HUES64 (cell line): ENCODE measurements around the gene THADA.

Experiments used
- H3K27ac ChIP-seq: 2 replicates; pipeline ENCODE4 v1.7.0; 2013; ENCODE audit warnings: low read depth, low read length, inconsistent platforms
- H3K27me3 ChIP-seq: 2 replicates; pipeline ENCODE4 v1.6.1; 2013; ENCODE audit warnings: mild to moderate bottlenecking, low read length; ENCODE audit not compliant: insufficient read depth
- H3K36me3 ChIP-seq: 2 replicates; pipeline ENCODE4 v1.6.1; 2013; ENCODE audit warnings: mild to moderate bottlenecking, low read length; ENCODE audit not compliant: insufficient read depth
- H3K4me1 ChIP-seq: 2 replicates; pipeline ENCODE4 v1.6.1; 2013; ENCODE audit warnings: mild to moderate bottlenecking, low read length, moderate library complexity; ENCODE audit not compliant: insufficient read depth
- H3K4me3 ChIP-seq: 2 replicates; pipeline ENCODE4 v1.5.1; 2013; ENCODE audit warnings: mild to moderate bottlenecking, low read length, moderate library complexity
- H3K9ac ChIP-seq: 2 replicates; pipeline ENCODE4 v1.6.1; 2013; ENCODE audit warnings: mild to moderate bottlenecking, low read depth, low read length
- H3K9me3 ChIP-seq: 2 replicates; pipeline ENCODE4 v1.6.1; 2013; ENCODE audit warnings: low read depth, low read length; ENCODE audit not compliant: insufficient read depth
- WGBS: fragments of 150-250, 120-280 bp; methylation state at CpG from one replicate; pipeline ENCODE4 v1.1.7; 2013; ENCODE audit warnings: missing lambda C conversion rate; 5-methylcytosine and 5-hydroxymethylcytosine counted together

Gene THADA

DNA sequence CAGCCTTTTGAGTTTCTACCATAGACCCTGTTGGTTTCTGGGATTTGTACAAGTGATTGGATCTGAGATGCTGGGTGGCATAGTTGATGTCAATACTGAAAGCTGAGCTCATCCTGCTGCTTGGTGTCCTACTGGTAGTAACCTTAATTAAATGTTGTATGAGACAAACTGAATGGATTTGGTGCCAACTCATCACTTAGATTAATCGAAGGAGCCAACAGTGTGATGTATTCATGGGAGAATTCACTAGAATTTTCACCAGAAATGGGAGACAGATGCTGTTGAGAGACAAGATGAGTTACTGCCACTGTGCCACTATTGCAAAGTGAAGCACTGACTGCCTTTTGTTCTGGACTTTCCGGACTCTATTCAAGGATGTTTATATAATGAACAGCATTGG, 158.5 kb downstream of the THADA start:
- H3K27ac ChIP-seq = no peak overlapping the region
- no peaks in the 10 kb centered on the region for H3K36me3 ChIP-seq
- WGBS = 97% methylated on average over 2 of the region's 2 CpGs
- H3K9ac ChIP-seq = no peak overlapping the region
- no peaks in the 10 kb centered on the region for H3K9me3 ChIP-seq
- H3K4me1 ChIP-seq = no peaks in the 10 kb centered on the region
- H3K4me3 ChIP-seq = no peak overlapping the region
- H3K27me3 ChIP-seq = no peaks in the 10 kb centered on the region

DNA sequence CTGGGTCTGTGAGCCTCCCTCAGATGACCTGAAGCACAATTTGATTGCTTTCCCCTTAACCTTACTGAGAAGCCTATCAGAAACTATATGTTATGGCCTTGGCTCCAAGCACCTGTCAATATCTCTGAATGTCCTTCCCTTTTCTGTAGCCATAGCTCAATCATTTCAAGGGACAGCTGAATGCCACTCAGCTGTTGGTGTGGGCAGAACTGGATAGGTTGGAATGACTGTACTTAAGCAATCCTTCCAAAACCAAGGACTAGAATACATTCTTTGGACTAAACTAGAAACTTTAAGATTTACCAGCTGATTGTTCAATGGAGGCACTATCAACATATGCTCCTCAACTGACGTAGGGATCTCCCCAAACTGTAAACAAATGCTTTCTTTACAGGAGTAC, 159.4 kb downstream of the THADA start:
- Histone ChIP-seq H3K9me3 (no peaks in the 10 kb centered on the region), H3K36me3 (no peaks in the 10 kb centered on the region), H3K4me3 (no peak overlapping the region), H3K9ac (no peak overlapping the region), H3K27me3 (no peaks in the 10 kb centered on the region), H3K27ac (no peak overlapping the region), H3K4me1 (no peaks in the 10 kb centered on the region)
- 88% methylated on average over 1 of the region's 1 CpG for WGBS

DNA sequence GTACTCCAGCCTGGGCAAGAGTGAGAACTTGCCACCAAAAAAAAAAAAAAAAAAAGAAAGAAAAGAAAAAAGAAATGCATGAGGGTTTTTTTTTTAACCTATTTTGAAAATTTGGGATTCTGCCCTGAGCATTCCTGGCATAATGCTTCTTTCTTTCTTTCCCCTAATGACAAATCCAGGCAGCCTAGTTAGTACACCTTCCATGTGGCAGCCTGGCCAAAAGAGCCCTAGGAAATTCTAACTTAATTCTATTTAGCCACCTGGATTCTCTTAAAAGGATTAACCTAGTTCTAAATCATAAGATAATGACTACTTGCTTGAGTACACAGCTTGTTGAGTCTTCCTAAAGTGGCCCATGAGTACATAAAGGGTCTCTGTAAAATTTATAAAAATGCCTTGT, 160.1 kb downstream of the THADA start:
- H3K9me3 ChIP-seq = no peaks in the 10 kb centered on the region
- no peak overlapping the region for H3K4me3 ChIP-seq
- H3K27me3 ChIP-seq = no peaks in the 10 kb centered on the region
- H3K4me1 ChIP-seq = no peaks in the 10 kb centered on the region
- H3K27ac ChIP-seq = no peak overlapping the region
- H3K9ac ChIP-seq = no peak overlapping the region
- no peaks in the 10 kb centered on the region for H3K36me3 ChIP-seq

DNA sequence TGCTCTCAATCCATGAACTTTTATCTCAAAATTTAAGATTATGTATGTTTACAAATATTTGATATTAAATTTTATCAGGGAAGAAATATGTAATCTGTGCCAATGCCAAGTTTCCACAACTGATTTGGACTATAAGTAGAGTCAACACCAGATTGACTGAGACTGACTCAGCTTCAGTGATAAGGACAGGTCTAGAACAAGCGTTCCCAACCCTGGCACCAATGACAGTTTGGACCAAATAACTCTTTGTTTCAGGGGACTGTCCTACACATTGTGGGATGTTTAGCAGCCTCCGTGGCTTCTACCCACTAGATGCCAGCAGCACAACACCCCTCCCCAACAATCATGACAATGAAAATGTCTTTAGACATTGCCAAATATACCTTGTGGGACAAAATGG, 165.3 kb downstream of the THADA start:
- 89% methylated on average over 2 of the region's 2 CpGs for WGBS
- H3K36me3 ChIP-seq = peaks cover 5% of the 10 kb centered on the region; the same call in 1 of the 2 replicates
- peaks cover 6% of the 10 kb centered on the region; the same call in 1 of the 2 replicates for H3K4me1 ChIP-seq
- no peaks in the 10 kb centered on the region for H3K9me3 ChIP-seq
- no peak overlapping the region for H3K27ac ChIP-seq
- H3K27me3 ChIP-seq = no peaks in the 10 kb centered on the region
- no peak overlapping the region for H3K4me3 ChIP-seq
- H3K9ac ChIP-seq = no peak overlapping the region

DNA sequence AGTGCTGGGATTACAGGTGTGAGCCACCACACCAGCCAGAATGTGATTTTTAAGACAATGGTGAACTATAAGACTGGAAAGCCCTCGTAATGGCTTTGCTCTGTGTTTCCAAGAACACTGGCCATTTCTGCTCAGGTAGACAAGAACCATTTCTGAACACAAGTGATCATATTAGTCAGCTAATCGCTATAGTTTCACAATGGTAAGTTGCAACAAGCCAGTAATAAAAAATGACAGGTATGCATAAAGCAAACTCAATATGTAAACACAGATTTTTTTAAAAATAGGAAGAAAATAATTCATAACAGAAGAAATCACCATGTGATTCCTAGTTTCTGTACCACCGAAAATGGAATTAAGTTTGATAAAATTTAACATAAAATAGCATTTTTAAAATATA, 166.5 kb downstream of the THADA start:
- Histone ChIP-seq H3K9me3 (no peaks in the 10 kb centered on the region), H3K9ac (no peak overlapping the region), H3K4me1 (peaks cover 6% of the 10 kb centered on the region; the same call in 1 of the 2 replicates), H3K27me3 (no peaks in the 10 kb centered on the region), H3K27ac (no peak overlapping the region), H3K36me3 (peaks cover 5% of the 10 kb centered on the region; the same call in 1 of the 2 replicates), H3K4me3 (no peak overlapping the region)
- WGBS = 86% methylated on average over 2 of the region's 3 CpGs

DNA sequence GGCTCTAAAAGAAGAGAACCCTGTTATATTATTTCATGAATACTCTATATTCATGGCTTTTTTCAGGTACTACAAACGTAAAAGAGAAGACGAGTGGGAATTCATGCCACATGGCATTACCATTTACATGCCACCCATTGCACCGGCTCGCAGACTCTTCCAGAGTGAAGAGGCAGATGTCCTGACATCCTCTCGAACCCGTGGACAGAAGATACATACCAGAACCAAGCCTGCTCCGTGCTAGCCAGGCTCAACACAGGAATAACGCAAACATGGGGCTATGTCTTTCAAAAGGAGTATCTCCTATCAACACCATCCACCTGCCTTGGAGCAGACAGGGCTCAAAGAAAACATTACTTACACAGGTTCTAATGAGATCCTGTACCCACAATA, 168.8 kb downstream of the THADA start:
- Histone ChIP-seq H3K4me3 (no peak overlapping the region), H3K9me3 (no peaks in the 10 kb centered on the region), H3K27me3 (no peaks in the 10 kb centered on the region), H3K4me1 (peaks cover 6% of the 10 kb centered on the region; the same call in 1 of the 2 replicates), H3K9ac (no peak overlapping the region; the same call in 1 of the 2 replicates), H3K27ac (no peak overlapping the region), H3K36me3 (peaks cover 5% of the 10 kb centered on the region; the same call in 1 of the 2 replicates)
- 95% methylated on average over 8 of the region's 8 CpGs for WGBS

DNA sequence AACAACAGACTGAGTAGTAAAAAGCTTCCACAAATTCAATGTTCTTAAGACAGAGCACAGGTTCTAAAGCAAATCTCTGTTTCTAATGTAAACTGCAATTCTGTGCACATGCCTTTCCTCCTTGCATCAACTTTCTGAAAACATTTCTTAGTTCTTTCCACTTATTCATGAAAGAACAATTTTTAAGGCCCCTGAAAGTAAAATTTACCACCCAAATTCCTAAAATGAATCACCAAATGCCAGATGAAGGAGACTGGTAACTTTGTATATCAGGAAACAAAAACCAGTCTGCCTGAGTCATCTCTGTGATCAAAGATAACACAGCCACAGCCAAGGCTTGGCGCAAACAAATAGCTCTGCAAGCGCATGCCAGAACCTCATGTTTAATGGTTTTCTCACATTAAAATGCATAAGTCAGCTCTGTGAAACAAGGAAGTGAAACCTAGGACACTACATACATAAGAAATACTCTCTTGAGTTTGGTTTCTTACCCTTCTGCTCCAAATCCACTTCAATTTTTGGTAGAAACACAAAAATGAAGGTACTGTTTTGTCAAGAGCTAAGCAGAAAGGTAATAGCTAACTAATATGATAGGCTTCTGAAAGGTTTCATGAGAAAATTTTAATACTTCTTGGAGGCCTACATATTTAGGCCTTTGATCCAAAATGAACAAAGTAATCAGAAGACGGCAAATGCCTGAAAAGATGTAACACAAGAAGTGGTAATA, 169.4 kb downstream of the THADA start:
- 85% methylated on average over 3 of the region's 3 CpGs for WGBS
- H3K4me3 ChIP-seq = no peak overlapping the region

DNA sequence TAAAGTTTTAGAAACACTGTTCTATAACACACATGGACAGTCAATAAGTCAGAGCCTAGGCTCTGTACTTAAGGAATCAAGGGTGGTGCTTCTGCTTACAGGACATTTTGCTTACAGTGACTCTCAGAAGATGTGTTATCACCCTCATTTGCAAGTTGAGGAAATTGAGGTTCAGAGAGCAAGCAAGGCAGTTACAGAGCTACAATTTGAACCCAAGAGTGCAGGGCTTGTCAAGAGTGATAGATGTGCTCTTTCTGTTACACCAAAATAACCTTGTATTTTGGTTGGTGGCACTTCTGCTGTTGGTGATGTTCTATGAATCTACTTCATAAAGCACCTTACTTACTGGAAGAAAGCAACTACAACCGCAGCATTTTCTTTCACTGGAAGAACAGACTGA, 170.2 kb downstream of the THADA start:
- WGBS = no CpG with 5 or more reads among the region's 1 CpG
- Histone ChIP-seq H3K4me3 (no peak overlapping the region), H3K27me3 (no peaks in the 10 kb centered on the region), H3K9me3 (no peaks in the 10 kb centered on the region), H3K27ac (no peak overlapping the region), H3K9ac (no peak overlapping the region), H3K4me1 (peaks cover 10% of the 10 kb centered on the region; the same call in 1 of the 2 replicates), H3K36me3 (peaks cover 5% of the 10 kb centered on the region; the same call in 1 of the 2 replicates)

More for the DNA sequence above, 169.4 kb downstream of the THADA start:
- Histone ChIP-seq H3K27me3 (no peaks in the 10 kb centered on the region), H3K4me1 (peaks cover 7% of the 10 kb centered on the region; the same call in 1 of the 2 replicates), H3K27ac (no peak overlapping the region), H3K9ac (no peak overlapping the region), H3K36me3 (peaks cover 5% of the 10 kb centered on the region; the same call in 1 of the 2 replicates), H3K9me3 (no peaks in the 10 kb centered on the region)

DNA sequence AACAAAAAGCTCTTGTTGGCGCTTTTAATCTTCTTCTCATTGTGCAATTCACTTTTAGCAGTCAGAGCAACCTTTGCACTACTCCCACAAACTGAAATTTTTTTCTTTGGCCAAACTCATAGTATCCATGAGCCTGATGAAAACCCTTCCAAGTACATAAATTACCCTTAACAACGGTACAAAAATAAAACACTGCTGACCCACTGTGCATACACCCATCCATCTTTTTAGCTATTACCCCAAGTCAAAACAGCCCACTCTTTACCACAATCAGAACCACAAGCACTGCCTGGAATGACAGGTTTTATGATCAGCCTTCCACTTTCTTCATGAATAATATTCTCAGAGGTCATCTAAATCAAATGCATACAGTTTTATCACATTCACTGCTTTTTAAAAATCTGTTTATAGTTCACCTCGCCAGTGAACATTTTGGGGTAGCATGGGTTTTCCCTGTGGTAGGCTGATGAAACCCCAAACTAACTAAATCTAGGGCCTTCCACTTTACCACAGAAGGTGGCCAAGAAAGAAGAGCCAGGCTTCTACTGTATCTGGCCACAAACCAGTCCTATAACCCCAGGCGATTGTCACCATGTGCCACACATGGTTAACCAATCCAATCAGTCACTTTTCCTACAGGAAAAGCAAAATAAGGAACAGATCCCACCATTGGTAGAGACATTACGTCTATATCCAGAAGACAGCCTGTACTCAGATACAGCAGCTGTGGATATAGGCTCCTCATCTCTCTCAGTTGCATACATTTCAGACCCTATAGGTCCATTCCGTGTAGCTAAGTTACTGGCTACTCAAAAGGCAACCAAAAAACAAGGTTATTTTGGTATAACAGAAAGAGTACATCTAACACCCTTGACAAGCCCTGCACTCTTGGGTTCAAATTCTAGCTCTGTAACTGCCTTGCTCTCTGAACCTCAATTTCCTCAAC, 171.3 kb downstream of the THADA start:
- Histone ChIP-seq H3K9me3 (no peaks in the 10 kb centered on the region), H3K27ac (no peak overlapping the region), H3K27me3 (no peaks in the 10 kb centered on the region), H3K36me3 (peaks cover 5% of the 10 kb centered on the region; the same call in 1 of the 2 replicates), H3K4me3 (no peak overlapping the region), H3K9ac (no peak overlapping the region), H3K4me1 (peaks cover 10% of the 10 kb centered on the region; the same call in 1 of the 2 replicates)
- WGBS = 90% methylated on average over 6 of the region's 6 CpGs

DNA sequence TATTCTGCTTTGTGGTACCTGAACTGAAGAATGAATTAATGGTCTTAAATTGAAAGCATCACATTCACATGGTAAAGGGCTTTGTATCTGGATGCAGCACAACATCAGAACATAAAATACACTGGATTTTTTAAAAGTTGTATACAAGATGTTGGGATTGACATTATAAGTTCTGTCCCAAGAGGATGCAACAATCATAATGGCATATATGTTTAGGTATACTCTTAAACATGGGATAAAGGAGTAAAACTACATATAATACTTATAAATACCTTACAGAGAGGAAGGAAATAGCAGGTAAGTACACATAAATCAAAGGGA, 171.9 kb downstream of the THADA start:
- Histone ChIP-seq H3K9me3 (no peaks in the 10 kb centered on the region), H3K36me3 (peaks cover 5% of the 10 kb centered on the region; the same call in 1 of the 2 replicates), H3K4me3 (no peak overlapping the region), H3K27ac (no peak overlapping the region), H3K4me1 (peaks cover 10% of the 10 kb centered on the region; the same call in 1 of the 2 replicates), H3K27me3 (no peaks in the 10 kb centered on the region), H3K9ac (no peak overlapping the region)

DNA sequence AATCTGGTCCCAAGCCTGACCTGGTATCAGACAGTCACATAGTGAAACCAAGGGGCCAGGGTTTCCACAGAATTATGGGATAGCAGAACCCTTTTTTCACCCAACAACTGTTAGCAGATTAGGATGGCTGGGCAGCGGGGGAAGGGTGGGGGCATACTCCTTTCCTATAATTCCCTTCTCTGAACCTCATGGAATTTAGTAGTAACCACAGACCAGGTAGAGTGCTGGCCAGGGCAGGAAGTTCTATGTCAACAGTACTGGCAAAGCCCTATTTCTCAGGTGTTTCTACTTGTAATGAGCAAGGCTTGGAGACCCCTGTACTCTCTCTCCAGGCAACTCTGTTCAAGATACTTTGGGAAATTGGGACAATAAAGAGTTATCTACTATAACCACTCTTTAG, 174.6 kb downstream of the THADA start:
- Histone ChIP-seq H3K9me3 (no peaks in the 10 kb centered on the region), H3K4me3 (no peak overlapping the region), H3K27ac (no peak overlapping the region), H3K4me1 (peaks cover 8% of the 10 kb centered on the region; the same call in 1 of the 2 replicates), H3K36me3 (no peaks in the 10 kb centered on the region), H3K9ac (no peak overlapping the region), H3K27me3 (no peaks in the 10 kb centered on the region)
- 100% methylated on average over 1 of the region's 1 CpG for WGBS
